Karpas-422 (cell line): ENCODE measurements around the gene GABARAPL1. TPM values are rescaled to one million over a fixed set of nuclear protein-coding genes. Genes with fewer than 3 reads are reported as not detected.
"Not testable (repeated sequence)": the region's sequence is repeated elsewhere in the genome, so short reads cannot be mapped to it uniquely, and the experiment has no call there.

Source experiments
- DNase-seq: peaks from one replicate; pipeline ENCODE4 v3.0.0-alpha.2; 2015
- H2AFZ ChIP-seq: fragments of 200-600 bp; sonication (generic); 2 replicates; pipeline ENCODE4 v1.6.1; 2014; ENCODE audit warnings: antibody characterized with exemption, low read length, mixed read lengths
- H3K27ac ChIP-seq: fragments of 200-600 bp; sonication (generic); 2 replicates; pipeline ENCODE4 v1.5.1; 2014; ENCODE audit warnings: mild to moderate bottlenecking, low read length, moderate library complexity
- H3K27me3 ChIP-seq: fragments of 200-600 bp; sonication (generic); 2 replicates; pipeline ENCODE4 v1.6.1; 2014; ENCODE audit warnings: low read length, mixed read lengths
- H3K36me3 ChIP-seq: fragments of 200-600 bp; sonication (generic); 2 replicates; pipeline ENCODE4 v1.6.1; 2014; ENCODE audit warnings: low read length, mixed read lengths; ENCODE audit not compliant: insufficient read depth
- H3K4me1 ChIP-seq: fragments of 200-600 bp; sonication (generic); 2 replicates; pipeline ENCODE4 v1.6.1; 2014; ENCODE audit warnings: mild to moderate bottlenecking, low read length, mixed read lengths
- H3K4me2 ChIP-seq: fragments of 200-600 bp; sonication (generic); 2 replicates; pipeline ENCODE4 v1.6.1; 2014; ENCODE audit warnings: low read length, low read depth, mild to moderate bottlenecking; ENCODE audit not compliant: poor library complexity, severe bottlenecking
- H3K4me3 ChIP-seq: fragments of 200-600 bp; sonication (generic); 2 replicates; pipeline ENCODE4 v1.5.1; 2014; ENCODE audit warnings: mild to moderate bottlenecking, antibody characterized with exemption, low read length, mixed read lengths
- H3K79me2 ChIP-seq: fragments of 200-600 bp; sonication (generic); 2 replicates; pipeline ENCODE4 v1.6.1; 2014; ENCODE audit warnings: mild to moderate bottlenecking, low read length, mixed read lengths
- H3K9ac ChIP-seq: fragments of 200-600 bp; sonication (generic); 2 replicates; pipeline ENCODE4 v1.6.0; 2014; ENCODE audit warnings: low read length
- H3K9me2 ChIP-seq: fragments of 200-600 bp; sonication (generic), shearing (Covaris generic); replicated peaks from 2 replicates; pipeline ENCODE4 v1.6.0; 2014; ENCODE audit warnings: mild to moderate bottlenecking, low read length, moderate library complexity; ENCODE audit not compliant: insufficient read depth
- H3K9me3 ChIP-seq: fragments of 300-700, 200-600 bp; sonication (generic); 2 replicates; pipeline ENCODE4 v1.6.1; 2014; ENCODE audit warnings: low read length, mixed read lengths
- H4K20me1 ChIP-seq: fragments of 200-600 bp; sonication (generic); 2 replicates; pipeline ENCODE4 v1.6.1; 2014; ENCODE audit warnings: mild to moderate bottlenecking, antibody characterized with exemption, low read length, low read depth; ENCODE audit not compliant: insufficient read depth
- total RNA-seq: library from RNA; depleted of rRNA; stranded (reverse); fragments of >200 nt; shearing (Covaris generic); gene quantifications from 2 replicates; pipeline ENCODE4 v1.2.3, GENCODE V29; 2014; ENCODE audit warnings: low replicate concordance

The GABARAPL1 gene
- total RNA-seq, 1 experiment from 2014 or later: 0.56 TPM

DNA sequence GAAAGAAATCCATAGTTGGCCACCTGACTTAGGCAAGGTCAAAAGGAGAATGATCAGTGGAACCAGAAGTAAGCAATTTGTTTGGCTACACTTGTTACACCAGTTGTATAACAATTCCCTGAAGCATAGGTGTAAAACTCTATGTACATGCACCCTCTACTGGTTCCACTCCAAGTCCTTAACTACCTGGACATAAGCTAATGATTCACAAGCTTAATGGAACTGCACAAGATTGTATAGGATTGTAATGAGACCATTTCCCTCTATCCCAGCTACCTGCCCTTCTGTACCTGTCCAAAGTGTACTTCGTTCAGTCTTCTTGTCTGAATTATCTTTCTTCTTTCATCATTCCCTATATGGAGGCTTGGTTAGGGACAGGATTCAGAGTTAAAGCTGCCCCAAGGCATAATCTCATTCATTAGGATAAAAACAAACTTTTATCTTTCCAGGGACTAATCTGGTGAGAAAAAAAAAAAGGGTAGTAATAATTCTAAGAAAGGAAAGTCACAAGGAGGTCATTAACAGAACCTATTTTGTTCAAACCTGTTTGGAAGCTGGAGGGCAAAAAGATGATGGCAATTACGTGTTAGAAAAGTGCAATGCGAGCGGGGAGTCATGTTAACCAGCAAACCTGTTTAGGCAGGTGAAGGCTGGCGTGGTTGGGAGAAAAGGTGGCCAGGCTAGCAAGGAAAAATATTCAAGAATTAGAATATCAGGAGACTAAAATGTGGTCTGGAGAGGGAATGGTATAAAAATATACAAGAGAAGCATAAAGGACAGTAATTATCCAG, 36.6 kb upstream of the GABARAPL1 start:
- Histone ChIP-seq H3K9me2 (no peaks in the 10 kb centered on the region), H3K79me2 (no peaks in the 10 kb centered on the region), H3K4me2 (no peak overlapping the region), H3K9ac (no peak overlapping the region), H3K27me3 (no peaks in the 10 kb centered on the region), H3K27ac (no peak overlapping the region), H2AFZ (no peak overlapping the region), H3K36me3 (no peaks in the 10 kb centered on the region), H3K9me3 (no peaks in the 10 kb centered on the region), H3K4me3 (no peak overlapping the region), H3K4me1 (no peaks in the 10 kb centered on the region), H4K20me1 (no peaks in the 10 kb centered on the region)
- DNase-seq: no peak

DNA sequence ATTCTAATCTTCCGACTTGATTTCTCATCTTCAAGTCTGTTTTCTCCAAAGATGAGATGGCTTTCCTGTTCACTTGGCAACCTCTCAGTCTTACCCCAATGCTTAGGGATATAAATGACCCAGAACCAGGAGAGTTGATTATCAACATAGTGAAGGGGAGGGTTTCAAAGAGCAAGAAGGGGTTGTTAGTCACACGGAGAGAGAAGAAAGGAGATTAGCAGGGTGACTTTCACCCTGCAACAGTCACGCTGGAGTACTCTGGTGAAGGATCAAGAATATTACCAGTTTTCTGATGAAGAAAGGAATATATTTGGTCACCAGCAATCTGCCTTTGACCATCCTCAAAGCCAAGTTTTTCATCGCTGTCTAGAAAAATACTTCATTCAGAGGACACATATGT, 33.9 kb upstream of the GABARAPL1 start, which contains the start of gene TMEM52B:
TSS of gene TMEM52B (plus strand) at position 212 of the 400 bp plus-strand sequence. CDS start 543 bp downstream, outside the sequence.
- Histone ChIP-seq H3K9ac (no peak within 1 kb of the TSS), H3K9me2 (no peaks in the 10 kb centered on the region), H2AFZ (no peak within 1 kb of the TSS)

DNA sequence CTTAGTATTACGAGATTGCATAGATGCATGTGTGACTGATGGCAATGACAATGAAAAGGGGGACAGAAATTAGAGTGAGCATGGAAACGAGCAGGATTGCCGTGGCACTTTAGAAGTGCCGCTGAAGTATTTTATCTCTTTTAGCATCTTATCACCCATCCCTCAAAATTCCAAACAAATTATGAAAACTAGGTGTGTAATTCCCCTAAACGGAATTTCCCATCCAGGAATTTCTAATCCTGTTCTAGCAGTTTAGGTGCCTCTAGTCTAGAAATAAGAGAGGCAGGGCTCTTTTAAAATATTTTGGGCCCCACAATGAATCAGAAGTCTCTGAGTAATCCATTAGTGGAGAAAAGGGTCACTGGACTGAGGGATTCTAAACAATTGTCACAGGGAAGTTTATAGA, 32.9 kb upstream of the GABARAPL1 start:
- no peak overlapping the region for H3K4me3 ChIP-seq
- no peaks in the 10 kb centered on the region for H3K4me1 ChIP-seq
- no peaks in the 10 kb centered on the region for H3K79me2 ChIP-seq
- no peak overlapping the region for H2AFZ ChIP-seq
- no peak overlapping the region for H3K9ac ChIP-seq
- H3K9me2 ChIP-seq: no peaks in the 10 kb centered on the region
- no peaks in the 10 kb centered on the region for H3K27me3 ChIP-seq
- no peaks in the 10 kb centered on the region for H4K20me1 ChIP-seq
- no peak for DNase-seq
- H3K9me3 ChIP-seq: no peaks in the 10 kb centered on the region
- H3K27ac ChIP-seq: no peak overlapping the region
- H3K36me3 ChIP-seq: no peaks in the 10 kb centered on the region
- H3K4me2 ChIP-seq: no peak overlapping the region

More for the DNA sequence above, 33.9 kb upstream of the GABARAPL1 start, which contains the start of gene TMEM52B:
- H3K4me2 ChIP-seq: no peak within 1 kb of the TSS
- no peaks in the 10 kb centered on the region for H3K27me3 ChIP-seq
- no peaks in the 10 kb centered on the region for H3K9me3 ChIP-seq
- H4K20me1 ChIP-seq: no peaks in the 10 kb centered on the region
- no peak within 1 kb of the TSS for H3K4me3 ChIP-seq
- H3K79me2 ChIP-seq: no peaks in the 10 kb centered on the region
- no peaks in the 10 kb centered on the region for H3K4me1 ChIP-seq
- H3K27ac ChIP-seq: no peak within 1 kb of the TSS
- no peaks in the 10 kb centered on the region for H3K36me3 ChIP-seq
- no peak for DNase-seq

DNA sequence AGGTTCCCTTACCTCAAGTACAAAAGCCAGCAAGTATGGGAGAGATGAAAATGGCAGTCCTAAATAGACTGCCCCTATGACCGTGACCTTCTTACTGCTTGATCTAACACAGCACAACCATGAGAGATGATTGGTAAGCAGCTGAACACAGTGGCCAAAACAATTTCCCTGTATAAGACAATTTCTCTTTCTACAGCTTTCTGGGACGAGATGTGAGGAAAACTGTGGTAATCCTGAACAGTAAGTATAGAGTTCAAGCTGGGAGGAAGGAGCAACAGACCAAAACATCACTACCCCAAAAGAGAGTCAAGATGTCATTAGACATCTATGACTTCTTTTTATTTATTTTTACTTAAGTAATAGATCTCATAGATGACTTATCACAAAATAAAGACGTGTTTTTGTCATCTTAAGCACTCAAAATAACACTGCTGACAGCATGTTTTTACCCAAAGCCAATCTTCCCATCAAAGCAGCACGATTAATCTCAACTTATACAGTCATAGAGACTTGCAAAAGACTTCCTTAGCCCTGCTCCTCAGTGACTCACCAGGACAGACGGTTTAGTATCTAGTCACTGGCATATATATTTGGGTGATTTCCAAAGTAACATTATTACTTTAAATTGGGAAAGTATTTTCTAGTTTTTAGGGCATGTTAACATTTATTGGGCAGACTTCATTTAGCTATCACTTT, 30.2 kb upstream of the GABARAPL1 start:
- no peaks in the 10 kb centered on the region for H3K79me2 ChIP-seq
- no peaks in the 10 kb centered on the region for H3K9me3 ChIP-seq
- no peaks in the 10 kb centered on the region for H3K9me2 ChIP-seq
- DNase-seq: no peak
- H3K36me3 ChIP-seq: no peaks in the 10 kb centered on the region
- no peaks in the 10 kb centered on the region for H3K4me1 ChIP-seq
- no peak overlapping the region for H3K4me3 ChIP-seq
- H2AFZ ChIP-seq: no peak overlapping the region
- H3K27me3 ChIP-seq: no peaks in the 10 kb centered on the region
- no peak overlapping the region for H3K9ac ChIP-seq
- no peak overlapping the region for H3K27ac ChIP-seq
- no peaks in the 10 kb centered on the region for H4K20me1 ChIP-seq
- H3K4me2 ChIP-seq: no peak overlapping the region

DNA sequence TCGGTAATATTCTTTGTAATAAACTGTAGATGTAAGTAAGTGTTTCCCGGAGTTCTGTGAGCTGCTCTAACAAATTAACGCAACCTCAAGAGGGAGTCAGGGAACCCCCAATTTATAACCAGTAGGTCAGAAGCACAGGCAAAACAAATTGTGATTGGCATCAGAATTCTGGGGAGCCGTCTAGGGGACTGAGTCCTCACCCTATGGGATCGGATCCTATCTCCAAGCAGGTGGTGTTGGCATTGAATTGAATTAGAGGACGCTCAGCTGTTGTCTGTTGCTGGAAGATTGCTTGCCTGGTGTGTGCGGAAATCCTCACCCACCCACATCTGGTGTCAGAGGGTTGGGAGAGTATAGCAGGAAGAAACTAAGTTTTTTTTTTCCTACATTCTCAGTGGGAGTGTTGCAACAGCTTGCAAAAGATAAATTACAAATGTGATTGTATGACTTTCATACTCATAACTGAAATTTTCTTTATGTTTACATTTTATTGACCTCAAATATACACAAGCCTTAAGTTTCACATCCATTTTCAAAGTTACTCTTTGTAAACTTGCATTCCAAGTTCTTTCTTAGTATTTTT, 28.3 kb upstream of the GABARAPL1 start:
- Histone ChIP-seq H3K9ac (no peak overlapping the region), H3K4me2 (no peak overlapping the region), H2AFZ (no peak overlapping the region), H3K9me2 (no peaks in the 10 kb centered on the region), H3K4me1 (no peaks in the 10 kb centered on the region), H3K79me2 (no peaks in the 10 kb centered on the region), H4K20me1 (no peaks in the 10 kb centered on the region), H3K27ac (no peak overlapping the region), H3K9me3 (no peaks in the 10 kb centered on the region), H3K4me3 (no peak overlapping the region), H3K27me3 (no peaks in the 10 kb centered on the region), H3K36me3 (no peaks in the 10 kb centered on the region)
- no peak for DNase-seq

DNA sequence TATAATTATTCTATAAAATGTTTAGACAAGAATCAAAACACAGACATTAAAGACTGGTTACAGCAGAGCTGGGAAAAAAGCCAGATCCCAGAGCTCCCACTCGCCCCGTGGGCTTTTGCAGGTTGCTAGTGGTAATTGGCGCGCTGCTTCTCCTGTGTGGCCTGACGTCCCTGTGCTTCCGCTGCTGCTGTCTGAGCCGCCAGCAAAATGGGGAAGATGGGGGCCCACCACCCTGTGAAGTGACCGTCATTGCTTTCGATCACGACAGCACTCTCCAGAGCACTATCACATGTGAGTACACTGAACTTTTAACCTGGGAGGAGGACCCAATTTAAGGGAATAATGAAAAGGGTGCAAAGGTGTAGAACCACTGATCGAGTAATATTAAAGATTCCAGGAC, 26.4 kb upstream of the GABARAPL1 start:
- Histone ChIP-seq H3K4me2 (no peak overlapping the region), H3K9me2 (no peaks in the 10 kb centered on the region), H3K36me3 (no peaks in the 10 kb centered on the region), H4K20me1 (no peaks in the 10 kb centered on the region), H3K4me3 (no peak overlapping the region), H2AFZ (no peak overlapping the region), H3K9ac (no peak overlapping the region), H3K27ac (no peak overlapping the region), H3K27me3 (no peaks in the 10 kb centered on the region), H3K79me2 (no peaks in the 10 kb centered on the region), H3K4me1 (no peaks in the 10 kb centered on the region), H3K9me3 (no peaks in the 10 kb centered on the region)
- no peak for DNase-seq

DNA sequence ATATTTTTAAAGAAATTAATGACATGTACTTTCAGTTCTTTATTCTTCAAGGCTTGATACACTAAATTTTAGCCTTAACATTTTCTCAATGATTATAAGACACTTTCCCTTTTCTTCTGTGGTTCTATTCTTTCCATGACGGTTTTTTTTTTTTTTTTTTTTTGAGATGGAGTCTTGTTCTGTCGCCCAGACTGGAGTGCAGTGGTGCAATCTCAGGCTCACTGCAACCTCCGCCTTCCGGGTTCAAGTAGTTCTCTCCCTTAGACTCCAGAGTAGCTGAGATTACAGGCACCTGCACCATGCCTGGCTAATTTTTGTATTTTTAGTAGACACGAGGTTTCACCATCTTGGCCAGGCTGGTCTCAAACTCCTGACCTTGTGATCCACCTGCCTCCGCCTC, 25.7 kb upstream of the GABARAPL1 start:
- not testable (repeated sequence) for H3K79me2 ChIP-seq, H3K9ac ChIP-seq, H3K36me3 ChIP-seq, H3K4me3 ChIP-seq, H3K27me3 ChIP-seq, H3K4me1 ChIP-seq, H3K9me2 ChIP-seq, H3K27ac ChIP-seq, H2AFZ ChIP-seq, H3K9me3 ChIP-seq, H4K20me1 ChIP-seq, DNase-seq, H3K4me2 ChIP-seq

DNA sequence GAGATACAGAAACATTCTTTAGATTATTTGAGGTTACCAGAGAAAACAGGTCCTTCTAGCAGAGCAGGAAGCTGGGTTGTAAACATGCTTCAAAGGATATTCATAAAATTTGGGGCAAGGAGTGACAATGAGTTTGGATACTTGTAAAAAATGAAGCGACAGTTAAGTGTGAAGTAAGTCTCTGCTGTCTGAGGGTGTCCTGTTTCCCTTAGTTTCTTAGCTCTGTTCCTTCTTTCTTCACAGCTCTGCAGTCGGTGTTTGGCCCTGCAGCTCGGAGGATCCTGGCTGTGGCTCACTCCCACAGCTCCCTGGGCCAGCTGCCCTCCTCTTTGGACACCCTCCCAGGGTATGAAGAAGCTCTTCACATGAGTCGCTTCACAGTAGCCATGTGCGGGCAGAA, 23.0 kb upstream of the GABARAPL1 start:
- H3K9me3 ChIP-seq: no peaks in the 10 kb centered on the region

More for the DNA sequence above, 23.0 kb upstream of the GABARAPL1 start:
- DNase-seq: no peak
- Histone ChIP-seq H3K27me3 (no peaks in the 10 kb centered on the region), H3K36me3 (no peaks in the 10 kb centered on the region), H3K9ac (no peak overlapping the region), H2AFZ (no peak overlapping the region), H4K20me1 (no peaks in the 10 kb centered on the region), H3K4me2 (no peak overlapping the region), H3K4me3 (no peak overlapping the region), H3K9me2 (no peaks in the 10 kb centered on the region), H3K4me1 (no peaks in the 10 kb centered on the region), H3K27ac (no peak overlapping the region), H3K79me2 (no peaks in the 10 kb centered on the region)
